ENCODE data around the gene SEC14L1.
A peak's percentile ranks its signal among the peaks of the same experiment; 100 is the strongest.

SEC14L1 gene

DNA sequence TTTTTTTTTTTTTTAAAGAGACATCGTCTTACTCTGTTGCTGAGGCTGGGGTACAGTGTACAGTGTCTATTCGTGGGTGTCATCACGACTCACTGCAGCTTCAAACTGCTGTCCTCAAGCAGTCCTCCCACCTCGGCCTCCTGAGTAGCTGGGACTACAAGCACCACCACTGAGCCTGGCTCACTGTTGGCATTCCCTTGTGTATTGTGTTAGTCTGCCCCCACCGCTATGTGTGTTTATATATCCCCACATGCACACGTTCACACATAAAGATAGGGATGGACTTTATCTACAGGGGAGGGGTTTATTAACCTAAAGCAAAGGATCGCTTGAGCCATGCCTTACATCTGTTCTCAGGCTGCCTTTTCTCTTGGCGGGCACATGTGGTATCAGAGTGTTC lies 63.8 kb downstream of the SEC14L1 start:
- H3K23ac ChIP-seq (ENCODE audit: low read length in 2 of 2), result peak overlapping the region in 1 of 2 experiments; percentile 60
- H3K4ac ChIP-seq (ENCODE audit: low read depth in 1 of 2, low read length in 2 of 2), result no peak overlapping the region
- no peak overlapping the region for H4K8ac ChIP-seq (ENCODE audit: low read length)
- H3K4me1 ChIP-seq (ENCODE audit: control insufficient read depth, insufficient read depth, low read depth, low read length), result peaks cover 14% of the 10 kb centered on the region
- no peaks in the 10 kb centered on the region for H3K27me3 ChIP-seq (ENCODE audit: control insufficient read depth in 1 of 2, insufficient read depth in 1 of 2, low read length in 2 of 2)
- no peak overlapping the region for H2AFZ ChIP-seq (ENCODE audit: low read depth, low read length)
- no peak overlapping the region for H2AK5ac ChIP-seq (ENCODE audit: low read length, severe bottlenecking)
- peaks cover 39% of the 10 kb centered on the region for H3K79me1 ChIP-seq (replicated peaks; ENCODE audit: low read length, poor library complexity, severe bottlenecking)
- H3K36me3 ChIP-seq (ENCODE audit: control insufficient read depth in 1 of 2, insufficient read depth in 2 of 2, low read depth in 1 of 2, low read length in 2 of 2), result peaks cover 71 to 93% of the 10 kb centered on the region in 2 experiments
- no peak overlapping the region for H3K18ac ChIP-seq (ENCODE audit: low read depth in 1 of 2, low read length in 2 of 2)
- WGBS, result 71% methylated on average over 7 of the region's 8 CpGs
- no peak overlapping the region for H3K4me2 ChIP-seq (ENCODE audit: low read length, poor library complexity, severe bottlenecking)
- no peak overlapping the region for H3K9ac ChIP-seq (ENCODE audit: low read length)
- H2BK15ac ChIP-seq (ENCODE audit: low read depth, poor library complexity, severe bottlenecking), result no peak overlapping the region
- H2BK5ac ChIP-seq (ENCODE audit: low read depth, low read length, poor library complexity, severe bottlenecking), result no peak overlapping the region
- H4K91ac ChIP-seq (ENCODE audit: low read length), result peak overlapping the region; percentile 78
- H3K4me3 ChIP-seq (ENCODE audit: insufficient read depth in 1 of 2, low read depth in 1 of 2, low read length in 2 of 2), result no peak overlapping the region
- no peak overlapping the region for H3K14ac ChIP-seq (ENCODE audit: low read length in 2 of 2)
- no peak overlapping the region for H3K27ac ChIP-seq (ENCODE audit: low read length, poor library complexity, severe bottlenecking)
- no peak overlapping the region for H2BK120ac ChIP-seq (ENCODE audit: low read depth, low read length)
- DNase-seq, result peak; percentile 24
- H2BK12ac ChIP-seq (ENCODE audit: low read length in 2 of 2), result no peak overlapping the region
- H3K9me3 ChIP-seq (ENCODE audit: control insufficient read depth, low read length), result no peaks in the 10 kb centered on the region

- H3K4me2 ChIP-seq (ENCODE audit: low read length, poor library complexity, severe bottlenecking), result no peak overlapping the region
- peak overlapping the region in 1 of 2 experiments; percentile 48 for H2BK12ac ChIP-seq (ENCODE audit: low read length in 2 of 2)
- 67% methylated on average over 5 of the region's 9 CpGs for WGBS
- peak overlapping the region in 1 of 2 experiments; percentile 78 for H3K23ac ChIP-seq (ENCODE audit: low read length in 2 of 2)
- H3K27ac ChIP-seq (ENCODE audit: low read length, poor library complexity, severe bottlenecking), result peak overlapping the region; percentile 8
- H2AFZ ChIP-seq (ENCODE audit: low read depth, low read length), result no peak overlapping the region
- no peak overlapping the region for H2AK5ac ChIP-seq (ENCODE audit: low read length, severe bottlenecking)
- no peak overlapping the region for H2BK120ac ChIP-seq (ENCODE audit: low read depth, low read length)
- H3K9ac ChIP-seq (ENCODE audit: low read length), result no peak overlapping the region
- no peaks in the 10 kb centered on the region for H3K27me3 ChIP-seq (ENCODE audit: control insufficient read depth in 1 of 2, insufficient read depth in 1 of 2, low read length in 2 of 2)
- H4K8ac ChIP-seq (ENCODE audit: low read length), result no peak overlapping the region
- H3K79me1 ChIP-seq (replicated peaks; ENCODE audit: low read length, poor library complexity, severe bottlenecking), result peaks cover 35% of the 10 kb centered on the region
- peak overlapping the region; percentile 5 for H4K91ac ChIP-seq (ENCODE audit: low read length)
- H3K36me3 ChIP-seq (ENCODE audit: control insufficient read depth in 1 of 2, insufficient read depth in 2 of 2, low read depth in 1 of 2, low read length in 2 of 2), result peaks cover 71 to 92% of the 10 kb centered on the region in 2 experiments
- H3K4ac ChIP-seq (ENCODE audit: low read depth in 1 of 2, low read length in 2 of 2), result peak overlapping the region in 1 of 2 experiments; percentile 53
- peak overlapping the region in 1 of 2 experiments; percentile 71 for H3K14ac ChIP-seq (ENCODE audit: low read length in 2 of 2)
- peak; percentile 77 for DNase-seq
- no peak overlapping the region for H2BK5ac ChIP-seq (ENCODE audit: low read depth, low read length, poor library complexity, severe bottlenecking)
- H3K18ac ChIP-seq (ENCODE audit: low read depth in 1 of 2, low read length in 2 of 2), result peak overlapping the region in 1 of 2 experiments; percentile 75
- no peak overlapping the region for H3K4me3 ChIP-seq (ENCODE audit: insufficient read depth in 1 of 2, low read depth in 1 of 2, low read length in 2 of 2)
- H2BK15ac ChIP-seq (ENCODE audit: low read depth, poor library complexity, severe bottlenecking), result no peak overlapping the region
- H3K9me3 ChIP-seq (ENCODE audit: control insufficient read depth, low read length), result no peaks in the 10 kb centered on the region
- H3K4me1 ChIP-seq (ENCODE audit: control insufficient read depth, insufficient read depth, low read depth, low read length), result peaks cover 14% of the 10 kb centered on the region
Measured at GRCh38 chr17:77205396-77206125, 64.8 kb downstream of the SEC14L1 start.

DNA sequence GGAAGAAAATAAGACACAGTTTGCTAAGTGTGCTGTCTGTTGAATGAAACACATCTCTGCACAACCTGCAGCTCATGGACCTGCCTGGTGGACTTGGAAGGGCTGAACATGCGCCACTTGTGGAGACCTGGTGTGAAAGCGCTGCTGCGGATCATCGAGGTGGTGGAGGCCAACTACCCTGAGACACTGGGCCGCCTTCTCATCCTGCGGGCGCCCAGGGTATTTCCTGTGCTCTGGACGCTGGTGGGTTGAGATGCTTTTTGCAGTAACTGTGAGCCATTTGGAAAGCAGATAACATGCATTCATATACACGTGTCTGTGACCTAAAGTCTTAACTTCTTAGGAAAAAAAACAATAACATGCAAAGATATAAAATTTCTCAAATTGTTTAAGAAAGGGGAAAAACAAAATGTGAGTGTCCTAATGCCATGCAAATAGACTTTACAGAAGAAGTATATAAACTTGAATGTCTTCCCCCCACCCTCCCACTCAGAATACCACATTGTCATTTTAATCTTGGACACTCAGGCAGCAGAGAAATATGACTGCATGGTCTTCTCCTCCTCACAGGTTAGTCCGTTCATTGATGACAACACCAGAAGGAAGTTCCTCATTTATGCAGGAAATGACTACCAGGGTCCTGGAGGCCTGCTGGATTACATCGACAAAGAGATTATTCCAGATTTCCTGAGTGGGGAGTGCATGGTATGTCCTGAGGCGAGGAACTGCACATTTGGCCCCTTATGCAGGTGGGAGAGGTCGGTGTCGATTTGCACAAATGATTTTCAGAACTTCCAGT lies 65.6 kb downstream of the SEC14L1 start:
- Histone ChIP-seq H3K4me1 (ENCODE audit: control insufficient read depth, insufficient read depth, low read depth, low read length) (peaks cover 14% of the 10 kb centered on the region), H2BK120ac (ENCODE audit: low read depth, low read length) (no peak overlapping the region), H2BK5ac (ENCODE audit: low read depth, low read length, poor library complexity, severe bottlenecking) (no peak overlapping the region), H2BK12ac (ENCODE audit: low read length in 2 of 2) (peak overlapping the region; percentile 6 to 94), H3K4me3 (ENCODE audit: insufficient read depth in 1 of 2, low read depth in 1 of 2, low read length in 2 of 2) (no peak overlapping the region), H3K27ac (ENCODE audit: low read length, poor library complexity, severe bottlenecking) (no peak overlapping the region), H4K91ac (ENCODE audit: low read length) (peak overlapping the region; percentile 72), H4K8ac (ENCODE audit: low read length) (peak overlapping the region; percentile 88), H2AK5ac (ENCODE audit: low read length, severe bottlenecking) (no peak overlapping the region), H3K14ac (ENCODE audit: low read length in 2 of 2) (no peak overlapping the region), H3K27me3 (ENCODE audit: control insufficient read depth in 1 of 2, insufficient read depth in 1 of 2, low read length in 2 of 2) (no peaks in the 10 kb centered on the region), H3K9me3 (ENCODE audit: control insufficient read depth, low read length) (no peaks in the 10 kb centered on the region), H2BK15ac (ENCODE audit: low read depth, poor library complexity, severe bottlenecking) (peak overlapping the region; percentile 48), H3K4ac (ENCODE audit: low read depth in 1 of 2, low read length in 2 of 2) (peak overlapping the region in 1 of 2 experiments; percentile 40), H3K36me3 (ENCODE audit: control insufficient read depth in 1 of 2, insufficient read depth in 2 of 2, low read depth in 1 of 2, low read length in 2 of 2) (peaks cover 71 to 92% of the 10 kb centered on the region in 2 experiments), H3K18ac (ENCODE audit: low read depth in 1 of 2, low read length in 2 of 2) (peak overlapping the region; percentile 37 to 67), H3K79me1 (replicated peaks; ENCODE audit: low read length, poor library complexity, severe bottlenecking) (peaks cover 34% of the 10 kb centered on the region), H3K9ac (ENCODE audit: low read length) (no peak overlapping the region), H3K4me2 (ENCODE audit: low read length, poor library complexity, severe bottlenecking) (no peak overlapping the region), H3K23ac (ENCODE audit: low read length in 2 of 2) (no peak overlapping the region), H2AFZ (ENCODE audit: low read depth, low read length) (no peak overlapping the region)
- 47% methylated on average over 13 of the region's 14 CpGs for WGBS
- peak; percentile 36 for DNase-seq

GRCh38 chr17:77207689-77208216 lies 67.0 kb downstream of the SEC14L1 start:
- H4K8ac ChIP-seq (ENCODE audit: low read length), result peak overlapping the region; percentile 24
- H4K91ac ChIP-seq (ENCODE audit: low read length), result no peak overlapping the region
- H3K4me3 ChIP-seq (ENCODE audit: insufficient read depth in 1 of 2, low read depth in 1 of 2, low read length in 2 of 2), result no peak overlapping the region
- H3K27ac ChIP-seq (ENCODE audit: low read length, poor library complexity, severe bottlenecking), result peak overlapping the region; percentile 68
- H3K23ac ChIP-seq (ENCODE audit: low read length in 2 of 2), result no peak overlapping the region
- H3K9me3 ChIP-seq (ENCODE audit: control insufficient read depth, low read length), result no peaks in the 10 kb centered on the region
- H3K9ac ChIP-seq (ENCODE audit: low read length), result peak overlapping the region; percentile 76
- peaks cover 32% of the 10 kb centered on the region for H3K79me1 ChIP-seq (replicated peaks; ENCODE audit: low read length, poor library complexity, severe bottlenecking)
- no peak overlapping the region for H3K18ac ChIP-seq (ENCODE audit: low read depth in 1 of 2, low read length in 2 of 2)
- H3K4me2 ChIP-seq (ENCODE audit: low read length, poor library complexity, severe bottlenecking), result no peak overlapping the region
- no peak overlapping the region for H2BK120ac ChIP-seq (ENCODE audit: low read depth, low read length)
- no peak overlapping the region for H2BK15ac ChIP-seq (ENCODE audit: low read depth, poor library complexity, severe bottlenecking)
- peaks cover 14% of the 10 kb centered on the region for H3K4me1 ChIP-seq (ENCODE audit: control insufficient read depth, insufficient read depth, low read depth, low read length)
- no peaks in the 10 kb centered on the region for H3K27me3 ChIP-seq (ENCODE audit: control insufficient read depth in 1 of 2, insufficient read depth in 1 of 2, low read length in 2 of 2)
- peak overlapping the region in 1 of 2 experiments; percentile 40 for H2BK12ac ChIP-seq (ENCODE audit: low read length in 2 of 2)
- 75% methylated on average over 8 of the region's 9 CpGs for WGBS
- no peak overlapping the region for H3K14ac ChIP-seq (ENCODE audit: low read length in 2 of 2)
- H2AK5ac ChIP-seq (ENCODE audit: low read length, severe bottlenecking), result no peak overlapping the region
- no peak overlapping the region for H2BK5ac ChIP-seq (ENCODE audit: low read depth, low read length, poor library complexity, severe bottlenecking)
- H3K4ac ChIP-seq (ENCODE audit: low read depth in 1 of 2, low read length in 2 of 2), result no peak overlapping the region
- peaks cover 72 to 97% of the 10 kb centered on the region in 2 experiments for H3K36me3 ChIP-seq (ENCODE audit: control insufficient read depth in 1 of 2, insufficient read depth in 2 of 2, low read depth in 1 of 2, low read length in 2 of 2)
- no peak for DNase-seq
- H2AFZ ChIP-seq (ENCODE audit: low read depth, low read length), result no peak overlapping the region

All from mesenchymal stem cell (in vitro differentiated cells and primary cell).